Measurements from ENCODE around the gene SPATA18.
"Not testable (repeated sequence)": the region's sequence is repeated elsewhere in the genome, so short reads cannot be mapped to it uniquely, and the experiment has no call there.

The SPATA18 gene

DNA sequence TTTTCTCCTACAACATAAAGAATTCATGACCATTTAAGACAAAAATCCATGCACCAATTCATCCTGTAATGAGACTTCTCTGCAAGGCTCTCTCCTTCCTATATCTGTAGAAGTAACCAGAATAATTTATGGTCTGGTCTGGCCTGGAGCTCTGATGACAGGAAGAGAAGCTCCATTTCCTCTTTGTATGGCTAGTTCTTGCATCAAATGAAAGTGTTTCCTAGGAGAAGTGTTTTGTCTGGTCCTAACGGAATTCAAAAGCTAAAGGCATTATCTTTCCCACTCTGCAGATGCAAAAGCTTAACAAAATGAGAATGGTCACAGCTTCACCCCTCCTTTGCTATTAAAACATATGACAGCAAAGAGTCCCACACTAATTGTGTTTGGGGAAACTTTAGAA, 55.1 kb downstream of the SPATA18 start:
- no peak for DNase-seq

GRCh38 chr4:52106660-52107059, 55.6 kb downstream of the SPATA18 start:
- no peak for DNase-seq

DNA sequence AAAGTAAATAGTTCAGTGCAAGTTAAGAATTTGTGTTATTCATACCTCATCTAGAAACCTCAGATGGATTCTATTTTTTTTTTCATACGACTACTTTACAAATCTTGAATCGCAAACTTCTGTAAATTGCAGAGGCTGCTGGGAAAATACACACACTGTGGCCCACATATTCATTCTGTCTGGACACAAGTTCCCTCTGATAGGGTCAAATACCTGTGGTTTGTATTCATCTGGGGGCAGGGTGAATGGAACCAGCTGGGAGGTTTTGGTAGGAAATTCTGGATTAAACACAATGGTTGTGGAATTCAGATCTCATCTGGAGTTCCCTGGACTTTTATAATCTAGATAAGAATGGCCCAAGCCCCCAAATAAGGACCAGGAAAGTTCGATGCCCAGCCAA, 56.2 kb downstream of the SPATA18 start:
- no peak for DNase-seq

DNA sequence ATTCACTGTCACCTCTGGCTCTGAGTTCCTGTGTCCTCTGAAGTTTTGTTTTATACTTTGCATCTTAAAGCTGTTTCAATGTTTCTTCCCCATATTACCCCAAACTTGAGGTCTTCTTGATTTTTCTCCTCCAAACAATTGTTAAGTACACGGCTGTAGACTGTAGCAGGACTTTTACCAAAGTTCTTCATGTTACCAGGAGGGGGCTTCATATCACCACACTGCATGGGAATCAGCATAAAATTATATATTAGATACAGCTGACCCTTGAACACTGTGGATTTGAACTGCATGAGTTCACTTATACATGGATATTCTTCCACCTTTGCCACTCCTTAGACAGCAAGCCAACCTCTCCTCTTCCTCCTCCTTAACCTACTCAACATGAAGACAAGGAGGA, 56.6 kb downstream of the SPATA18 start:
- no peak for DNase-seq

GRCh38 chr4:52110171-52110570, 59.1 kb downstream of the SPATA18 start:
- DNase-seq: no peak

DNA sequence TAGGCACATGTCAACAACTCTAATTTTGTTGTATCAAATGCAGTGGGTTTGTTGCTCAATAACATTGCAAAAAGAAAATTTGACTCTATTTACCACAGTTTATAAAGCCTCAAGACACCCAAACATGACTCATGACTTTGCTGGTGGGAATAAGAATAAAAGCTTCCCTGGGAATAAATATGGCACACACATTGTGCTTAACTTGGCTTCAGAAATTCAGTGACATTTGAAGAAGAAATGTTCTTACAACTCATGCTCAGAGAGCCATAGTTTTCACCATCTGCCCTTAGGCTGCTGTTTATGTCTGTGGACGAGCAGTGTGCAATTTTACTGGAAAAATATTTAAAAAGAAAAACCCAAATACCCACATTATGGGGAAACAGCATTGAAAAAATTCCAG, 60.9 kb downstream of the SPATA18 start:
- DNase-seq: no peak

GRCh38 chr4:52112411-52112810, 61.3 kb downstream of the SPATA18 start:
- no peak for DNase-seq

- DNase-seq: no peak
Observed at GRCh38 chr4:52116641-52117040, 65.5 kb downstream of the SPATA18 start.

DNA sequence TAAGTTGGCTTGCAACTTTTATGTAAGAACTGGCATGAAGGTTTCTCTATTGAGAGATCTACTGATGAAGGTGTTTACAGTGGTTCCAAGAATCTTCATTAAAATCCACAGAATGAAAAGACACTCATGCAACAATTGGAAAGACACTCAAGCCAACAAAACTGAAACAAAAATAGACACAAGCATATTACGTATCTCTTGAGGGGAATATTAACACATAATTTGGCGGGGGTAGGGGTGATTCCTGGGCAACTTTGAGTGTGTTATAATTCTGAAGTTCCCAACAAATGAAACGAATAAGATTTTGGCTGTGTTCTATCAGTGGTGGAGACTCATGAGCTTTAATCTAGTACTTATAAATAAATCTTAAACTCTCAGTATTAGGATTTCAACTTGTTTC, 75.1 kb downstream of the SPATA18 start:
- DNase-seq: no peak

GRCh38 chr4:52126966-52127365, 75.9 kb downstream of the SPATA18 start:
- no peak for DNase-seq

- DNase-seq: peak in 13 of 58 donors; percentile 0 to 34 (median 6)
Observed at GRCh38 chr4:52135171-52135570, 84.1 kb downstream of the SPATA18 start.

DNA sequence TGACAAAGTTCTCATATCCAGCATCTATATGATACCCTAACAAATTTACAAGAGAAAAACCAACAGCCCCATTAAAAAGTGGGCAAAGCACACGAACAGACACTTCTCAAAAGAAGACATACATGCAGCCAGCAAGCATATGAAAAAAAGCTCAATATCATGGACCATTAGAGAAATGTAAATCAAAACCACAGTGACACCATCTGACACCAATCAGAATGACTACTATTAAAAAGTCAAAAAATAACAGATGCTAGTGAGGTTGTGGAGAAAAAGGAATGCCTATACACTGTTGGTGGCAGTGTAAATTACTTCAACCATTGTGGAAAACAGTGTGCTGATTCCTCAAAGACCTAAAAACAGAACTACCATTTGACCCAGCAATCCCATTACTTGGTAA, 86.0 kb downstream of the SPATA18 start:
- not testable (repeated sequence) for DNase-seq

- DNase-seq: no peak
Observed at GRCh38 chr4:52142816-52143215, 91.7 kb downstream of the SPATA18 start.

GRCh38 chr4:52143815-52144214, 92.7 kb downstream of the SPATA18 start:
- DNase-seq: no peak

GRCh38 chr4:52144372-52144771, 93.3 kb downstream of the SPATA18 start:
- no peak for DNase-seq
